NOMO-1 (cell line): ENCODE measurements around the gene GNAQ.

Source experiments
- DNase-seq, 2 experiments: peaks; one replicate each; lab custom pipeline; 2025; ENCODE audit not compliant: unreplicated experiment in 2 of 2; lab: John Stamatoyannopoulos, UW

GNAQ gene

DNA sequence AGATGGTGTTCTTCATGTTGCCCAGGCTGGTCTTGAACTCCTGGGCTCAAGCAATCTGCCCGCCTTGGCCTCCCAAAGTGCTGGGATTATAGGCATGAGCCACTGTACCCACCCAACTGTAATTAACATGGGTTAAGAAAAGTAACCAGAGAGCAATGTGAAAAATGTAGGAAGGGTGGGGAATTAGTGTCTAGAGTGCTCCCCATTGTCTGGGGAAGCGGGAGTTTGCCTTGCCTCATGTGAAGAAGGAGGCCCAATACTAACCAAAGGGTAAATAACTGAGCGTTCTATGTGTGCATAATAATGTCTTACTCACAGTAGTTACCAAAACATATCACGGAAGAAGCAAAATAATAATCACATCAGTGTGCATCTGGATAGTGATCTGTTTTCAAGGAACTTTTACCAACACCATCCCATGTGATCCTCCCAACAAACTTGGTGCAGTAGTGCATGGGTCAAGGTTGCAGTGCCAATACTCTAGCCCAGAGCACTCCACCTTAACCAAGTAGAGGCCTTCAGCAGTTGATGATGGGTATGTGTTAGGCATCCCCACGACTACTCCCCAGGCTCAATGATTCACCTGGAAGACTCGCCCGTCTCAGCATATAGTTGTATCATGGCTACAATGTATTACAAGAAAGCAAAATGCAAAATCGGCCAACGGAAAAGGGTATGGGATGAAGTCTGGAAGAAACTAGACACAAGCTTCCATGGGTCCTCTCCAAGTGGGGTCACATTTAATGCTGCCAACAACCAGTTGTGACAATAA lies 26.2 kb downstream of the GNAQ start:
- no peak for DNase-seq

DNA sequence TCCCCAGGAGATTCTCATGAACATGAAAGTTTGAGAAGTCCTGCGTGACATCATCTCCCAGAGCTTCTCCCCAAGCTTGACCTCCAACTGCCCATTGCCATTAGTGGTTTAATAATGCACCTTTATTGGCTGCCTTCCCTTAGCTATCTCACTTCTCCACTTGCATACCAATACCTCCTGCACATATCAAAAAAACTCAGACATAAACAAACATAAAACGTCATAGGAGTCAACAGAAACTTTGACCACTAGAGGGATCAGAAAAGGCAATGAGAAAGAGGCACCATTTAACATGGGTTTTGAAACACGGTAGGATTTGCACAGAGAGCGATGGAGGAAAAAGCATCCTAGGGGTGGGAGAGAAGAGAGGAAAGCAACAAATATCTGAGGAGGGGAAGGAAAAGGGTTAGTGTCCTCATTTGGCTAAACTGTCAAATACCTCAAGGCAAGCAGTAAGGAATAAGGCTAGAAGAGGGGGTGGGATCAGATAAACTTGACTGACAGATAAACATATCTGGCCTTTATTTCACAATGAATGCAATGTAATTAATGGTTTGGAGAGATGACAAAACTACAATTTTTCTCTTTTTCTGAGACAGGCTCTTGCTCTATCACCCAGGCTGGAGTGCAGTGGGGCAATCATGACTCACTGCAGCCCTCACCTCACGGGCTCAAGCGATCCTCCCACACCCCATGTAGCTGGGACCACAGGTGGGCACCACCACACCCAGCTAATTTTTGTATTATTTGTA lies 27.0 kb downstream of the GNAQ start:
- no peak for DNase-seq

DNA sequence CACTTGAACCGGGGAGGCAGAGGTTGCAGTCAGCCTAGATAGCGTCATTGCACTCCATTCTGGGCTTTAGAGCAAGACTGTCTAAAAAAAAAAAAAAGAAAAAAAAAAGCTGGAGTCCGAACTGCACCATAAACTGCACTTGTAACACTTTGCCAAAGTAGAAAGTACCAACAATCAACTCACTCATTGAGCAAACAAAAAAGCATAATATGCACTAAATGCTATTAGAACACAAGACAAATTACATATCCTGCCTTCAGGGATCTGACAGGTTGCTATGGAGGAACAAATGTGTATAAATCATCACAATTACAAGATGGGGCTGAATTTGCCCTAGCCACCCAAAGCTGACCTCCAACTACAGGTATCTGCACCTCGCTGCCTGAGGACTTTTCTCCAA lies 27.9 kb downstream of the GNAQ start:
- no peak for DNase-seq

DNA sequence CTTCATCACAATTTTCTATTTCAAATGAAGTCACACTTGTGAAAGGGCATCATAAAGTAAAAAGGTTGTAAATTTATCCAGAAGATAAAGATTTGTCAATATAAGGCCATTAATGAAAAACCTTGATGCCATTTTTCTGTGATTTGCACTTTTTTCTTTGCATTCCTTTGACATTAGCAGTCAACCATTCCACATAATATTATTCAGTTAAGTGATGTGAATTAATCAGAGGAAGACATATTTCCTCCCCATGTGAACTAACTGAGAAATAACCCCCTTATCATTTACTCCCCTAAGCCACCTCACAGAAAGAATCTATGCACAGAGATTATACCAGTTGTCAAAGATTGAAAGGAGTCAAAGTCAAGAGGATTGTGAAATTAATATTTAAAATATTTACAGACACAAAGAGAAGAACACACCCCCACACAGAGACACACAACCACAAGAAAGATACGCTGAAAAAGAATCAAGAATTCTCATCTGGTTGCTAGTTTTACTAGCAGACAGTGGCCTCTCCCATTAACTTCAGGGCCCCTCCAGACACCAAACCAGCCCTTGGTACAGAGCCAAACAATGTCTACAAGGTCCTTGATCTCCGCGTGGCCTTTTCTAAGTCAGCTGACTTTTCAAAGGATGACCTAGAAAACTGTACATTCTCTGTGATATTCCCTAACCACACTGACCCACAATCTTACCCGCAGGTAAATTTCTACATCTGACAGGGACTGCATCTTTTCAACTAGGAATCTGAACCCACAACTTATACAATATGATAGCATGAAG lies 29.5 kb downstream of the GNAQ start:
- no peak for DNase-seq

DNA sequence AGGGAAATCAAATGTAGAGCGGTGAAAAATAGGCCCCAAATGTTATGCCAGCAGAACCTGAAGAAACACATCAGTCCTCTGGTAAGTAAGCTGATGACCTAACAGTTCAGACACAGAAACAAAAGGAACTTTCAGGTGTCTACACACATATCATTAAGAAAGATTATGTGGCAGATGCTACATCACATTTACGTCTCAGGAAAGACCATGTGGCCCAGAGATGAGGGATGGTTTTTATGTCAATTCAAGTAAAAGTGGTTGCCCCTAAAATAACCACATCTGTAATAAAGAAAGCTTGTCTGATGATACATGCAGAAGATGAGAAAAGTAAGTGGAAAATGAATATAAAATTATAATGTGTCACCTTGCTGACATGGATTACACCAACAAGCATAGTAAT lies 31.4 kb downstream of the GNAQ start:
- no peak for DNase-seq

DNA sequence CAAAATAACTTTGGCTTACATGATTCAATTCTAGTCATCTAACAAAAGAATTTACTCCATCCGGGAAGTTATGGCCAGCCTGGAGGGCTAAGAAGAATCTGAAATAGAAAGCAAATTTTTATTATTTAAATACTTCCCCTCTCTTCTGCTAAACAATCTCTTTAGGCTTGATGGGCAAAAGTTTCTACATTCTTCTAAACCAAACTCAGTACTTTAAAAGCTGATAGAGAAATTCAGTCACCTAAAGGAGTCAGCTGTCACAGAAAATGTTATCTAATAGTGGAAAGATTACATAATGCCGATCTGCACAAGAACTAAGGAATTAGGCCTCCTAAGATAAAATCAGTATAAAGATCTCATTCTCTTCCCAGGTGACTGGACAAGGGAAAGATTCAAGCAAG lies 32.4 kb downstream of the GNAQ start:
- DNase-seq: no peak

DNA sequence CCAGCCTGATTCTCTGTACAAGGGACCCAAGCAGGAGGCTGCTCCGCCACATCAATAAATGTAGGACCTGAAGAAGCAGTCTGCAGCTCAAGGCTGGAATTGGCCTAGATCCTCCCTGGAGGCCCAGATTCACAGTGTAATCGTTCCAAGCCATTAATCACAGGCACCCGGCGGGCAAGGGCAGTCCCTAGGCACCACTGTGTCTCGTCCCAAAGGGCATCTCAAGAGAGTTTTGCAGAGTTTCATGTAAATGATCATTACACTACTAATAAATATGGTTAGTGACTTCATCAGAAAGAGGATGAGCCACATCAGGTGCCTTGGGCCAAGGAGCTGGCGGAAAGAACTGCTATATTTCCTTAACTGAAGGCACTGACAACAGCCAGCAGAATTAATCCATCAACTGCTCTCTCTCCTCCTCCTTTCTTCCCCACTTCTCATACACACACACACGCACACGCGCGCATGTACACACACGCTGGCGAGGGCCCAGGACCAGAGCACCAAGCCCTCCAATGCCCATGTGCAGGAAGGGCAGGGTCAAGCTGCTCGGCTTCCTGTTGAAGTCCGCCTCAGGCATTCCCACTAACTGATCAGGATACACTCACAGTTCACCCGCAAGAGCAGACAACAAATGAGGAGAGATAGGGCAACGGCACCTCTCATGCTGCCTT lies 33.9 kb downstream of the GNAQ start:
- no peak for DNase-seq

DNA sequence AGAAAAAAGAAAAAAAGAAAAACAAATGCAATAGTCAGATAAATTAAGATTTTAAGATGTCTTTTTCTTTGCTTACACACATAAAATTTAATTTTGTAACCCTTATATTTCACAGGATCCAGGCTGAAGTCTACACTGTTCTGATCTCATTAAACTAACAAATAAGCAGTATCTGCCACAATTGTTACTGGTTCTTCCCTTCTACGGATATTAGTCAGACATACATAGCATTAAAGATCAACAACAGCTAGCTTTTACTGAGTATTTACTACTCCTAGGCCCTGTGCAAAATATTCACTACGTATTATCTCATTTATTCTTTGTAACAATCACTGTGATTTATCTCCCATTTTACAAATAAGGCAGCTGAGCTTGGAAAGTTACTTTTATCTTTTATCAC lies 34.9 kb downstream of the GNAQ start:
- DNase-seq: no peak

DNA sequence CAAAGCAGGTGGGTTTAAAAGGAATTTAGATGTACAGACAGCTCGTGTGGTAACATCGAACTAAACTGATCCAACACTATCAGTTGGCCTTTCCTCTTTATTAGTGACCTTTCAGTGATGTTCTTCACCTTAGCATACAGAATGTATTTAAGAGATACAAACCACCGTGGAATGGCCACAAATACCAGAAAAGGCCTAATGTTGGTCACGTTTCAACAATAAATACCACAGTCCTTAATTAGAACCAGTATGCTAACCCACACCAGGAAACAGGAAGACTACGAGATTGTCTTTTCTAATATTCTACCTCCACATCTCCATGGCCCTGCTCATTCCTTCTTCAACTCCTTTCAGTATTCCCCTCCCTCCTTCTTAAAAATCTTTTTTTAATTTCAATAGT lies 40.4 kb downstream of the GNAQ start:
- DNase-seq: no peak

DNA sequence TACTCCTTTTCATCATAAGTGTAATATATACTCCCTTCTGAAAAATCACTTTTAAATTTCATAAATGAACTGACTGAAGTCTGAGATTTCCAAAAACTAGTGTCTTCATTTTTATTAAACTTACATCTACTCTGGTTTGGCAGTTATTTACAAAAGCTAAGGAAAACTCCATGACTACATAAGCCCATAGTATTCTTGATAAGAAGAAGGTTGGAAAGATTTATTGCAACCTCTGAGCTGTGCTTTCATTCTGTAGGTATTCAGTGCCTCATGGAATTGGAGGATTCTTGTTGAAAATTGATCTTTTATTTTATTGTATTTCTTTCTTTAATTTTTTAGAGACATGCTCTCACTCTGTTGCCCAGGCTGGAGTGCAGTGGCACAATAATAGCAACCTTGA lies 41.7 kb downstream of the GNAQ start:
- DNase-seq: no peak

DNA sequence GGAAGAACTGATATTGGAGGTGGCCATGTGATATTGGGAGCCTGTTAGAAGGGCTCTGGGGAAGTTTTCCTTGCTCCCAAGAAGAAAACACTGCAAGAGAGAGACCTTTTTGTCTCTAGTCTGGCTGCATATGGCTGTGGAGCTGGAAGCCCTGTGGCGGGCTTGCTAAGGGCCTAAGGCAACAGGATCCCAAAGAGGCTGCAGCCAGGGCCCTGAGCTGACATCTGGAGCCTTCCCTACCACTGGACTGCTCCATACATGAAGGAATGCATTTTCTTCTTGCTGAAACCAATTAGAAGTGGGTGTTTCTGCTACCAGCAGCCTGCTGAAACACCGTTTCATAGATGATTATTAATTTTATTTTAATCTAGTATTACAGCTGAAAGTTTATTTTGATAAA lies 42.2 kb downstream of the GNAQ start:
- no peak for DNase-seq

DNA sequence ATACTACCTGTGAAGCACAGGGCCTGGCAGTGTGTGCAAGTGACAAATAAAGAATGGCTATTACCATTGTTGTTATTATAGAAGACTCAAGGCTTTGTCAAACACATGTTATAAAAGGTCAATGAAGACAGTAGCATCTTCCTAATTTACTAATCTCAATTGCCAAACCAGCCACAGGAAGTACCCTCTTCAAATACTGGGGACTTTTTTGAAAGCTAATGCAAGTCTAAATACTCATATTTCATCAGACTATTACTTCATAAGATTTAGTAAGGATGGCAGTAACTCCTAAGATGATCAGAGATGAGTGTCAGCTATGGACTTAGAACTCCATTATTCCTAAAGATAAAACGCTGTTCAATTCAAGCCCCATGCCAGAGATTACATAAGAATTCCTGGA lies 43.0 kb downstream of the GNAQ start:
- DNase-seq: peak in 1 of 2 experiments; percentile 22

DNA sequence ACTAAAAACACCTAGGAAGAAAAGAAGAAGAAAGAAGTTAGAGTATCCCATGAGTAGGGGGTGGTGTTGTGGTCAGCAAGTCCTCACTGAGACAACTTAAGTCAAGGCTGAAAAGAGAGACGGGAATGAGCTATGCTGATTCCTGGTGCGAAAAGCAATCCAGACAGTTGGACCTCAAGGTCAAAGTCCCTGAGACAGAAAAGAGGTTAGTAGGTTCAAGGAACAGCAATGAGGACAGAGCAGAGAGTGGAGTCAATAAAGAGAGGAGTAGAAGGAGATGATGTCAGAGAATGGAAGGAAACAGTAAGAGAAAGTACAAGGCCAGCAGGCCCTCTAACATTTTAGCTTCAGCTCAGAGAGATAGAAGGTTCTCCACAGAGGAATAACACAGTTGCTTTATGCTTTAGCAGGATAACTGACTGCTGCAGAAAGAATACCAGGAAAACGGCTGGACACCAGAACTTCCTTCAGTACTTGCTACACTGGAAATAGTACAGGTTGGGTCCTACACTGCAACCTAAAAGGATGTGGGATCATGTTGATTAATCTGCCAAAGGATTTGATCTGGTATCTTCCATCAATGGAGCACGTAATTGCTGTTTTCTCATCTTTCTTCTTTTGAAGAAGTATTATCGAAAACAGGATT lies 43.6 kb downstream of the GNAQ start:
- no peak for DNase-seq

DNA sequence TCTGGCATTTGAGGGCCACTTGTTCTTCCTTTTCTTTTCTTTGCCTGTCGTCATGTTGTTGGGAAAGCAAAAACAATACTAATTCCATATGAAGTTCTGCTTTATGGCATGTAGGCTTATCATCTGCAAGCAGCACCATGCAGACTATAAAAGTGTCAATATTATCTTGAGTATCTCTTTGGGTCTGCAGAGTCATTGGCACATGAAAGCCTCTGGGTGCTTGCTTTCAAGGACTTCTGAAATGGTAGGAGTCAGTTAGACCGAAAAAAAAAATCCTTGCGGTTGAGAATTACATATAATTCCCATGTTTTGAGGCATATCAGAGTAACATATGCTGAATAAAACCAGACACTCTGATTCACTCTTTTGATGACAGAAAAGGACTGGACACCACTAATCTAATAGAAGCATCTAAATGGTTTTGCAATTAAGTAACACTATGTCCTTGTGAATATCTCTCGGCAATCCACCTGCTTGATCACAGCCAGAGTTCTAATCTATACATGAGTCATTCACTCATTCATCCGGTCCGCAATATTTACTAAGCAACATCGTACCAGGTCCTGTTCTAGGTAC lies 44.4 kb downstream of the GNAQ start:
- DNase-seq: no peak

DNA sequence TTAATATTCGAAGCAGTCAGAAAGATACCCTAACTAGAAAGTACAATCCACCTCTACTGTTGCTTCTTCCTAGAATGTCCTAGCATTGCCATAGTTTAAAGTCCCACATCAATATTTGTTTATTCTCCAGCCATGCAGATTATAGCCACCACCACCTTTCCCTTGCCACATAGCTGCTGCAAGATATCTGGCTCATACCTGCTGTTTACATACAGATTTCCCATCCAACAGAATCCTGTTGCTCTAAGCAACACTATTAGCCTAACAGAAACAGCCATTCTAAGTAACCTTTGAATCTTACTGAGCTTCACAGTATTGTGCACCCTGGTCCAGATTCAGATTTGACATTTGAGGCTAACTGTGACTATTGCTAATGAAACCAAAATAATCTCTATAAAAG lies 45.6 kb downstream of the GNAQ start:
- DNase-seq: no peak

DNA sequence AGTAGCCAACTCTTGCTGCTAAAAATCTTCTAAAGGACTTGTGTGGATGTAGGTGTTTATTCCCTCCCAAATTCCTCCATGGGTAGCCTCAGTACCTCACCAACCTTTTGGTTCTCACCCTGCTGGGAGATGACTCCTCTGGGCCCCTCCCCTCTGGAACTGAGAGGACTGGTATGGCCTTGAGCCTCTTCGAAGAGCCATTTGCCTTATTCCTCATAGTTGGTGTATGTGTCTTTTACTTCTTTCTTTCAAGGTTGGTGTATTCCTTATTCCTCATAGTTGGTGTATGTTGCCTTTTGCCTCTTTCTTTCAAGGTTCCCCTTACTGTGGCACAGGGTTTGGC lies 48.3 kb downstream of the GNAQ start:
- no peak for DNase-seq

DNA sequence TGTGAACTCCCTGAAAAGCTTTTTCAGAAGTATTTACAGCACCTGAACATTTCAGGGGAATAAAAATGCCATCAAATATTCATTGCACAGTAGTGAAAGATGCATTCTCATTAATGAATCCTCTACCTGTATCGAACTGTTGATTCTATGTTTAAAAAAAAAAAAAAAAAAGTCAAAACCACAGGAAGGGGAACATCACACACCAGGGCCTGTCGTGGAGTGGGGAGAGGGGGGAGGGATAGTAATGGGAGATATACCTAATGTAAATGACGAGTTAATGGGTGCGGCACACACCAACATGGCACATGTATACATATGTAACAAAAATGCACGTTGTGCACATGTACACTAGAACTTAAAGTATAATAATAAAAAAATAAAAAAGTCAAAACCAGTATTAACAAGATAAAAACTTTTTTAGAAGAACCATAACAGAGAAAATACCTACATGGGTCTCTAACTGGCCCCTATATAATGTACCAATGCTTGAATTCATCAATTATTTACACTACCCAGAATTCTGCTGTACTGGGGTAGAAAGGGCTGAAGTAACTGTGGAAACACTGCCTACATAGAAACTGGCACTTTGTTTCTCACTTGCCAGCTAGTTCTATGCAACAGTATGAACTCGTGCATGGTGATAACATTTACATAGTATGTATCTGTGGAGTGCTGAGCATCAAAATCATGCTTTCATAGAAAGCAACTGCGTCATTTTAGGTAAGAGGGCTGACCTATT lies 48.9 kb downstream of the GNAQ start:
- no peak for DNase-seq

DNA sequence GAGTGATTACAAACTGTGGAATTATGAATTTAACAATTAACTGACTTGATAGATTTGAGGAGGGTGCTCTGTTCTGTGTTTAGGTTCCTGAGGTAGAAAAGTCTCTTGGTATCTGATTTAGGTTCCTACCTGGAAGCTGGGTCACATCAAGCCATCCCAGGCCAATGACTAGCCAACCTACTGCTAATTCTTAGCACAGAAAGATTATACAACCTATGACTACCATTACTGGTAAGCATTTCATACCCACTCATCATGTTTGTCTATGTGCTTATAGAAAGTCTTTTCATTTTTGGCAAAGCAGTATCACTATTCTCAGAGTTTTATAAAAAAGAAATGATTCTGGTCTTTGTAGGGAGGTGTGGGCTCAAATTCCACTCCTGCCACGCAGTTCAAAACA lies 49.7 kb downstream of the GNAQ start:
- no peak for DNase-seq

DNA sequence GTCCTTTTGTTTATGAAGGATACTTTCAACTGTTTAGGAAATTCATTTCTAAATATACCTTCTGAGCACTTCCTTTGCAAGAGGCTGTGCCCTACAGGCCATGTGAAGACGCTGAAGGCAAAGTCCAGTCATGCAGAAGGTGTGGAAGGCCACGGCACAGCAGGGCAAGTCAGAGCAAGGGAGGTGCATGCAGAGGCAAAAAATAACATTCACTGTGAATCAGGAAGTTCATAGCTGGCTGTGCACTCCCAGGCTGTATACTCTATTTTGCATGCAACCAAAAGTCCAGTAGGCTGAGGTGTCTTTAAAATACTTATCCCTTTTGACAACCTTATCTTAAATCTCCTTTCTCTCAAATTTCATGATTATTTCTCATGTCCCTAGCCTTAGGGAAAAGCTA lies 50.3 kb downstream of the GNAQ start:
- DNase-seq: peak; percentile 29 to 53

DNA sequence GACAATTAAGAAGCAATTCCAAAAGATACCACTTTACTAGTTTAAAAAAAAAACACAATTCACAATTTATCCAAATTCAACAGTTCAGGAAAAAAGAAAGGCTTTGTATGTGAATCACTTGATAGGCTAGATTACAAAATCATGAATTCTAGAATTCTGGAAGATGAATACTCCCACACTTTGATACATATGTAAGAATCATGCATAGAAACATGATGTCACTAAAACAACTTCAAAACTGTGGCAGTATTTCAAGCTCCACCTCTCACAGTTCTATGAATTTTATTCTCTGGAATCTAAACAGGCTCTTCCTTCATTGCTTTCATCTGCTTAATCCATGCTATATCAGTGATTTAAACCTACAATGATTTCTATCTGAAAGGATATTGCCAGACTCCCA lies 51.0 kb downstream of the GNAQ start:
- no peak for DNase-seq
